H9 (cell line): ENCODE measurements around the gene NOP9. TPM values are rescaled to one million over a fixed set of nuclear protein-coding genes. Genes with fewer than 3 reads are reported as not detected.

ENCODE experiments used
- DNase-seq: peaks from one replicate; pipeline ENCODE4 v3.0.0-alpha.2; 2017
- H2AFZ ChIP-seq: one replicate; pipeline ENCODE4 v1.6.1; 2013; ENCODE audit warnings: mild to moderate bottlenecking, low read length, control low read depth, moderate library complexity
- H2AK5ac ChIP-seq: 2 replicates; pipeline ENCODE4 v1.6.1; 2013; ENCODE audit warnings: low read length, control low read depth, mixed read lengths; ENCODE audit not compliant: insufficient read length
- H2BK120ac ChIP-seq: one replicate; pipeline ENCODE4 v1.6.1; 2013; ENCODE audit warnings: low read depth, mild to moderate bottlenecking, low read length, control low read depth, inconsistent platforms; ENCODE audit not compliant: poor library complexity, severe bottlenecking
- H2BK12ac ChIP-seq: 2 replicates; pipeline ENCODE4 v1.6.1; 2013; ENCODE audit warnings: low read length, control low read depth, mixed read lengths, low read depth; ENCODE audit not compliant: insufficient read length
- H2BK15ac ChIP-seq: 2 replicates; pipeline ENCODE4 v1.6.1; 2013; ENCODE audit warnings: low read depth, low read length, control low read depth
- H2BK20ac ChIP-seq: one replicate; pipeline ENCODE4 v1.6.1; 2013; ENCODE audit warnings: low read depth, mild to moderate bottlenecking, low read length, control low read depth, inconsistent platforms; ENCODE audit not compliant: poor library complexity, severe bottlenecking
- H2BK5ac ChIP-seq: 2 replicates; pipeline ENCODE4 v1.6.1; 2013; ENCODE audit warnings: low read length, control low read depth, mixed read lengths; ENCODE audit not compliant: insufficient read length
- H3K14ac ChIP-seq: 2 replicates; pipeline ENCODE4 v1.6.1; 2013; ENCODE audit warnings: low read length, control low read depth; ENCODE audit not compliant: insufficient read depth
- H3K18ac ChIP-seq: 2 replicates; pipeline ENCODE4 v1.6.1; 2013; ENCODE audit warnings: low read depth, mild to moderate bottlenecking, mixed read lengths, low read length, control low read depth; ENCODE audit not compliant: insufficient read length
- H3K23ac ChIP-seq: 2 replicates; pipeline ENCODE4 v1.6.1; 2013; ENCODE audit warnings: low read length, control low read depth, mixed read lengths, low read depth; ENCODE audit not compliant: insufficient read length
- H3K23me2 ChIP-seq: 2 replicates; pipeline ENCODE4 v1.6.1; 2013; ENCODE audit warnings: low read depth, mild to moderate bottlenecking, mixed read lengths, low read length, control low read depth; ENCODE audit not compliant: insufficient read length, poor library complexity, severe bottlenecking
- H3K27ac ChIP-seq: 2 replicates; pipeline ENCODE4 v1.5.1; 2013; ENCODE audit warnings: low read length, control low read depth, mixed read lengths, low read depth; ENCODE audit not compliant: insufficient read length
- H3K27me3 ChIP-seq: 2 replicates; pipeline ENCODE4 v1.6.1; 2013; ENCODE audit warnings: low read length, control low read depth, inconsistent platforms; ENCODE audit not compliant: insufficient read depth
- H3K4ac ChIP-seq: 2 replicates; pipeline ENCODE4 v1.6.1; 2013; ENCODE audit warnings: low read depth, mild to moderate bottlenecking, control low read depth, inconsistent platforms, low read length, moderate library complexity
- H3K4me1 ChIP-seq: 2 replicates; pipeline ENCODE4 v1.6.1; 2013; ENCODE audit warnings: low read length, control low read depth, inconsistent platforms; ENCODE audit not compliant: insufficient read depth
- H3K4me2 ChIP-seq: 2 replicates; pipeline ENCODE4 v1.6.1; 2013; ENCODE audit warnings: low read length, control low read depth, mixed read lengths; ENCODE audit not compliant: insufficient read length, insufficient read depth
- H3K56ac ChIP-seq: 2 replicates; pipeline ENCODE4 v1.6.1; 2013; ENCODE audit warnings: low read depth, mild to moderate bottlenecking, mixed read lengths, low read length, control low read depth; ENCODE audit not compliant: insufficient read length
- H3K79me1 ChIP-seq: 2 replicates; pipeline ENCODE4 v1.6.1; 2013; ENCODE audit warnings: low read depth, mild to moderate bottlenecking, moderate library complexity, low read length, control low read depth, inconsistent platforms; ENCODE audit not compliant: insufficient read depth, poor library complexity, severe bottlenecking
- H3K79me2 ChIP-seq: 2 replicates; pipeline ENCODE4 v1.6.1; 2013; ENCODE audit warnings: low read length, control low read depth, inconsistent platforms; ENCODE audit not compliant: insufficient read depth
- H3K9ac ChIP-seq: 2 replicates; pipeline ENCODE4 v1.6.1; 2013; ENCODE audit warnings: low read length, control low read depth, mixed read lengths; ENCODE audit not compliant: insufficient read length; ENCODE audit errors: extremely low read depth
- H3K9me3 ChIP-seq: one replicate; pipeline ENCODE4 v1.6.1; 2013; ENCODE audit warnings: low read depth, low read length, inconsistent platforms; ENCODE audit not compliant: control insufficient read depth
- H3T11ph ChIP-seq: one replicate; pipeline ENCODE4 v1.6.1; 2013; ENCODE audit warnings: mild to moderate bottlenecking, low read length, control low read depth, inconsistent platforms
- H4K20me1 ChIP-seq: one replicate; pipeline ENCODE4 v1.6.1; 2013; ENCODE audit not compliant: control insufficient read depth, insufficient read length, insufficient read depth
- H4K5ac ChIP-seq: 2 replicates; pipeline ENCODE4 v1.6.1; 2013; ENCODE audit warnings: low read depth, mild to moderate bottlenecking, mixed read lengths, low read length, control low read depth; ENCODE audit not compliant: insufficient read length
- H4K8ac ChIP-seq: replicated peaks from 2 replicates; pipeline ENCODE4 v1.6.1; 2013; ENCODE audit warnings: low read length, control low read depth, mixed read lengths, low read depth; ENCODE audit not compliant: insufficient read length
- H4K91ac ChIP-seq: 2 replicates; pipeline ENCODE4 v1.6.1; 2013; ENCODE audit warnings: low read depth, mild to moderate bottlenecking, moderate library complexity, mixed read lengths, low read length, control low read depth; ENCODE audit not compliant: insufficient read length
- H3K27ac Mint-ChIP-seq, 3 experiments: 2 replicates in 2 of 3; 3 replicates in 1 of 3; pipeline ENCODE4 v1.8.0; 2020 to 2021; ENCODE audit warnings: mixed read lengths in 3 of 3, mild to moderate bottlenecking in 1 of 3, moderate library complexity in 1 of 3
- H3K27me3 Mint-ChIP-seq: 2 replicates; pipeline ENCODE4 v1.8.0; 2021; ENCODE audit warnings: low read depth, mild to moderate bottlenecking, moderate library complexity, mixed read lengths
- H3K36me3 Mint-ChIP-seq, 3 experiments: 2 replicates in 2 of 3; 3 replicates in 1 of 3; pipeline ENCODE4 v1.8.0; 2020 to 2021; ENCODE audit warnings: low read depth in 3 of 3, mixed read lengths in 3 of 3; ENCODE audit not compliant: insufficient read depth in 1 of 3
- H3K4me1 Mint-ChIP-seq, 2 experiments: 2 replicates each; pipeline ENCODE4 v1.8.0; 2020; ENCODE audit warnings: mixed read lengths in 2 of 2
- H3K4me3 Mint-ChIP-seq, 2 experiments: 2 replicates in 1 of 2; 3 replicates in 1 of 2; pipeline ENCODE4 v1.8.0; 2020 to 2021; ENCODE audit warnings: mild to moderate bottlenecking in 2 of 2, mixed read lengths in 2 of 2, moderate library complexity in 1 of 2
- H3K9me3 Mint-ChIP-seq, 2 experiments: 2 replicates in 1 of 2; 3 replicates in 1 of 2; pipeline ENCODE4 v1.8.0; 2020; ENCODE audit warnings: mild to moderate bottlenecking in 2 of 2, mixed read lengths in 2 of 2, moderate library complexity in 1 of 2
- WGBS: extraction: QIAGEN DNeasy Blood & Tissue Kit; methylation state at CpG from one replicate; pipeline ENCODE4 v1.1.7; 2013; ENCODE audit warnings: missing lambda C conversion rate, low lambda C conversion rate, mixed read lengths; ENCODE audit not compliant: insufficient read length; ENCODE audit errors: extremely low coverage; 5-methylcytosine and 5-hydroxymethylcytosine counted together
- total RNA-seq: library from RNA; stranded (reverse); gene quantifications from 2 replicates; pipeline ENCODE4 v1.2.1, GENCODE V29; 2021
- TF ChIP-seq, protein P1 (sequence below): fragments of 200-600 bp; sonication (generic); conservative IDR thresholded peaks from 3 replicates; pipeline ENCODE4 v1.8.0; 2021; ENCODE audit warnings: antibody characterized with exemption, mild to moderate bottlenecking

NOP9 gene
- total RNA-seq, 1 experiment from 2014 or later, result 34.7 TPM

- Histone ChIP-seq H4K8ac (no peak within 1 kb of the TSS), H2AFZ (no peak within 1 kb of the TSS), H3K79me2 (no peaks in the 10 kb centered on the region), H4K91ac (no peak within 1 kb of the TSS), H3K9ac (no peak within 1 kb of the TSS), H3K56ac (no peak within 1 kb of the TSS), H2BK120ac (no peak within 1 kb of the TSS), H2BK20ac (no peak within 1 kb of the TSS), H2BK5ac (no peak within 1 kb of the TSS), H3K23ac (no peak within 1 kb of the TSS), H4K20me1 (no peaks in the 10 kb centered on the region), H2BK12ac (no peak within 1 kb of the TSS), H3K9me3 (no peaks in the 10 kb centered on the region), H2AK5ac (no peak within 1 kb of the TSS), H2BK15ac (no peak within 1 kb of the TSS), H3K79me1 (no peaks in the 10 kb centered on the region), H3K18ac (no peak within 1 kb of the TSS), H3K14ac (no peak within 1 kb of the TSS), H3T11ph (no peak within 1 kb of the TSS), H3K27ac (no peak within 1 kb of the TSS), H3K27me3 (no peaks in the 10 kb centered on the region), H3K23me2 (no peaks in the 10 kb centered on the region), H3K4me2 (no peak within 1 kb of the TSS), H3K4ac (no peak within 1 kb of the TSS), H4K5ac (no peak within 1 kb of the TSS), H3K4me1 (no peaks in the 10 kb centered on the region)
- no peak for DNase-seq
- peak within 1 kb of the TSS in 1 of 3 experiments; percentile 77; a peak in 2 of 7 replicates for H3K27ac Mint-ChIP-seq
- H3K36me3 Mint-ChIP-seq, result peaks cover 17 to 52% (median 32%) of the 10 kb centered on the region in 3 experiments
- H3K4me3 Mint-ChIP-seq, result no peak within 1 kb of the TSS; a peak in 1 of 5 replicates
- no peaks in the 10 kb centered on the region for H3K9me3 Mint-ChIP-seq
- TF ChIP-seq, protein P1, sequence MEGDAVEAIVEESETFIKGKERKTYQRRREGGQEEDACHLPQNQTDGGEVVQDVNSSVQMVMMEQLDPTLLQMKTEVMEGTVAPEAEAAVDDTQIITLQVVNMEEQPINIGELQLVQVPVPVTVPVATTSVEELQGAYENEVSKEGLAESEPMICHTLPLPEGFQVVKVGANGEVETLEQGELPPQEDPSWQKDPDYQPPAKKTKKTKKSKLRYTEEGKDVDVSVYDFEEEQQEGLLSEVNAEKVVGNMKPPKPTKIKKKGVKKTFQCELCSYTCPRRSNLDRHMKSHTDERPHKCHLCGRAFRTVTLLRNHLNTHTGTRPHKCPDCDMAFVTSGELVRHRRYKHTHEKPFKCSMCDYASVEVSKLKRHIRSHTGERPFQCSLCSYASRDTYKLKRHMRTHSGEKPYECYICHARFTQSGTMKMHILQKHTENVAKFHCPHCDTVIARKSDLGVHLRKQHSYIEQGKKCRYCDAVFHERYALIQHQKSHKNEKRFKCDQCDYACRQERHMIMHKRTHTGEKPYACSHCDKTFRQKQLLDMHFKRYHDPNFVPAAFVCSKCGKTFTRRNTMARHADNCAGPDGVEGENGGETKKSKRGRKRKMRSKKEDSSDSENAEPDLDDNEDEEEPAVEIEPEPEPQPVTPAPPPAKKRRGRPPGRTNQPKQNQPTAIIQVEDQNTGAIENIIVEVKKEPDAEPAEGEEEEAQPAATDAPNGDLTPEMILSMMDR, result no peak
- peaks cover 5 to 6% of the 10 kb centered on the region in 2 experiments; a peak in 3 of 4 replicates for H3K4me1 Mint-ChIP-seq
- peaks cover 4% of the 10 kb centered on the region for H3K27me3 Mint-ChIP-seq
- no CpG with 5 or more reads among the region's 5 CpGs for WGBS
Measured at GRCh38 chr14:24309538-24310264, 10.1 kb downstream of the NOP9 start, which contains the start of gene LTB4R2. TSS of gene LTB4R2 (plus strand) at chr14:24310140. CDS start at chr14:24310665, 525 bp downstream.
